Measurements from ENCODE around the gene CKAP2L. TPM values are rescaled to one million over a fixed set of nuclear protein-coding genes. Genes with fewer than 3 reads are reported as not detected.
A peak's percentile ranks its signal among the peaks of the same experiment; 100 is the strongest.
"Not testable (repeated sequence)": the region's sequence is repeated elsewhere in the genome, so short reads cannot be mapped to it uniquely, and the experiment has no call there.

Gene CKAP2L
- total and polyA plus RNA-seq, 11 donors: 0.06 to 4.5 (median 0.29) TPM; not detected in 4

GRCh38 chr2:112722816-112723546, 41.4 kb downstream of the CKAP2L start:
- Histone ChIP-seq H3K36me3 (no peaks in the 10 kb centered on the region), H3K4me1 (peaks cover 0 to 13% (median 1%) of the 10 kb centered on the region in 12 donors), H3K27ac (no peak overlapping the region), H3K27me3 (peaks cover 0 to 7% (median 0%) of the 10 kb centered on the region in 9 donors), H3K9me3 (no peaks in the 10 kb centered on the region), H3K4me3 (no peak overlapping the region)
- WGBS, 4 donors: 76 to 95% (median 85%) methylated on average over 4 to 9 of the region's 9 CpGs
- TF ChIP-seq POLR2A (IDR thresholded peaks at IDR 0.05): no peak
- no peak for TF ChIP-seq CTCF (IDR thresholded peaks at IDR 0.05)
- no peak for DNase-seq
- intact Hi-C loops (cut with DNase I): loop anchor here in 1 of 10 donors (5.0 kb wide), 1 partner anchor 121 kb away; no protein-coding TSS in a partner anchor
- ATAC-seq: no peak

DNA sequence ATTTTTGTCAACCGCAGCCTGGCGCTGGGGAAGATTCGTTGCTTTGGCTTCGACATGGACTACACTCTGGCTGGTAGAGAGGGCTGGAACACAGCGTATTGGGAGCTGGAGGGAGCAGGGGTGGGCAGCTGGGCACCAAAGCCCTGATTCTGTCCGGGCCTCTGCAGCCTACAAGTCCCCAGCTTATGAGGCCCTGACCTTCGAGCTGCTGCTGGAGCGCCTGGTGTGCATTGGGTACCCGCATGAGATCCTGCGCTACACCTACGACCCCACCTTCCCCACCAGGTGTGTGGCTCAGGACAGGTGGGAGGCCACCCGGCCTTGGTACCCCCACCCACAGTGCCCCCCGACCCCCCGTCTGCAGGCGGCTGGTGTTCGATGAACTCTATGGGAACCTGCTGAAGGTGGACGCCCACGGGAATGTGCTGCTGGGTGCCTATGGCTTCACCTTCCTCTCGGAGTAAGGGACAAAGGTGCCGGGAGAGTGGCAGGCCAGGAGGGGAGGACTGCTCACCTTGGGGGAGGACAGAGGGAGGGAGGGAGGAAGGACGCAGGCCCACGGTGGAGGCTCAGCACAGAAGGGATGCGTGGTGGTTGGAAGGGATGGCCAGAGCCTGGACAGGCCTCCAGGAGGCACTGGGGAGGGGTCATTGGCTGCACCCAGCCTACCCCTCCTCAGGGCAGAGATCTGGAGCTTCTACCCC, 42.4 kb downstream of the CKAP2L start:
- no peaks in the 10 kb centered on the region for H3K27me3 ChIP-seq
- H3K36me3 ChIP-seq: no peaks in the 10 kb centered on the region
- WGBS, 4 donors: 87 to 89% (median 88%) methylated on average over 15 to 23 of the region's 23 CpGs
- no peak for TF ChIP-seq POLR2A (IDR thresholded peaks at IDR 0.05)
- TF ChIP-seq CTCF (IDR thresholded peaks at IDR 0.05): no peak
- DNase-seq: no peak
- H3K4me3 ChIP-seq: no peak overlapping the region
- intact Hi-C loops (cut with DNase I): loop anchor here in 1 of 10 donors (5.0 kb wide), 1 partner anchor 120 kb away; no protein-coding TSS in a partner anchor
- H3K27ac ChIP-seq: no peak overlapping the region
- peaks cover 0 to 10% (median 1%) of the 10 kb centered on the region in 12 donors for H3K4me1 ChIP-seq
- ATAC-seq: no peak
- H3K9me3 ChIP-seq: no peaks in the 10 kb centered on the region

- TF ChIP-seq CTCF (IDR thresholded peaks at IDR 0.05) (no peak), POLR2A (IDR thresholded peaks at IDR 0.05) (no peak)
- ATAC-seq: peak in 1 of 4 donors; percentile 27
- H3K36me3 ChIP-seq: no peaks in the 10 kb centered on the region
- no peak within 1 kb of the TSS for H3K27ac ChIP-seq
- DNase-seq: no peak
- H3K4me1 ChIP-seq: peaks cover 0 to 10% (median 0%) of the 10 kb centered on the region in 12 donors
- H3K4me3 ChIP-seq: no peak within 1 kb of the TSS
- H3K27me3 ChIP-seq: no peaks in the 10 kb centered on the region
- no peaks in the 10 kb centered on the region for H3K9me3 ChIP-seq
- 79 to 97% (median 81%) methylated on average over 4 to 6 of the region's 6 CpGs for WGBS, 4 donors
- intact Hi-C loops (cut with DNase I): loop anchor here in 1 of 10 donors (5.0 kb wide), 1 partner anchor 118 kb away; no protein-coding TSS in a partner anchor
Measured at GRCh38 chr2:112720785-112721184, 43.6 kb downstream of the CKAP2L start, which contains the start of gene NT5DC4. Gene NT5DC4 (plus strand): TSS chr2:112721020. CDS start chr2:112721080, 60 bp downstream.

- peaks cover 0 to 10% (median 0%) of the 10 kb centered on the region in 12 donors for H3K4me1 ChIP-seq
- no peak for DNase-seq
- H3K27ac ChIP-seq: no peak overlapping the region
- H3K9me3 ChIP-seq: no peaks in the 10 kb centered on the region
- intact Hi-C loops (cut with DNase I): no loop called here
- no peaks in the 10 kb centered on the region for H3K36me3 ChIP-seq
- H3K27me3 ChIP-seq: no peaks in the 10 kb centered on the region
- WGBS, 4 donors: 73 to 90% (median 79%) methylated on average over 12 of the region's 12 CpGs
- ATAC-seq: no peak
- no peak overlapping the region for H3K4me3 ChIP-seq
- no peak for TF ChIP-seq POLR2A (IDR thresholded peaks at IDR 0.05)
- TF ChIP-seq CTCF (IDR thresholded peaks at IDR 0.05): no peak
Measured at GRCh38 chr2:112718863-112719370, 45.5 kb downstream of the CKAP2L start.

- intact Hi-C loops (cut with DNase I); H3K27me3 ChIP-seq; H3K27ac ChIP-seq; H3K9me3 ChIP-seq; H3K4me3 ChIP-seq; ATAC-seq; H3K36me3 ChIP-seq; DNase-seq: not testable (repeated sequence)
- peaks cover 0 to 10% (median 0%) of the 10 kb centered on the region in 12 donors for H3K4me1 ChIP-seq
- WGBS, 4 donors: 90 to 93% (median 91%) methylated on average over 2 to 4 of the region's 5 CpGs
Measured at GRCh38 chr2:112716826-112717352, 47.5 kb downstream of the CKAP2L start.

DNA sequence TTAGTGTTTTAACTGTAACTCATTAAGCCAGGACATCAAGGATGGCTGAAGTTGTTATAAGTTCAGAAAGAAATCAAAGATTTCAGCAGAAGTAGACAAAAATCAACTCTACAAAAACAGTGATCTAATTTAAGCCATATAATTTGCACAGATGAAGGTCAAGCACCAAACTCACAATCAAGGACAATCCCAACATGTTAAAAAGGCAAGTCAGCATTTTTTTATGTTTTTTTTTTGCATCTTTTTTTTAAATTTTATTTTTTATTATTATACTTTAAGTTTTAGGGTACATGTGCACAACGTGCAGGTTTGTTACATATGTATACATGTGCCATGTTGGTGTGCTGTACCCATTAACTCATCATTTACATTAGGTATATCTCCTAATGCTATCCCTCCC, 48.3 kb downstream of the CKAP2L start:
- ATAC-seq; H3K27me3 ChIP-seq; H3K9me3 ChIP-seq; H3K36me3 ChIP-seq; intact Hi-C loops (cut with DNase I); DNase-seq; H3K27ac ChIP-seq; H3K4me3 ChIP-seq: not testable (repeated sequence)
- peaks cover 0 to 10% (median 0%) of the 10 kb centered on the region in 12 donors for H3K4me1 ChIP-seq
- 91 to 96% (median 94%) methylated on average over 1 of the region's 1 CpG for WGBS, 4 donors

All from heart left ventricle (tissue), 16 donors.